Left kidney (tissue), 2 donors: ENCODE measurements around the gene AGAP2. TPM values are rescaled to one million over a fixed set of nuclear protein-coding genes. Genes with fewer than 3 reads are reported as not detected.

ENCODE experiments used
- DNase-seq: peaks from one replicate; pipeline ENCODE4 v3.0.0-alpha.2; 2013
- polyA plus RNA-seq: library from polyadenylated mRNA; unstranded; fragments of 120-200 nt; gene quantifications from one replicate; pipeline ENCODE4 v1.2.1, GENCODE V29; 2013; ENCODE audit not compliant: insufficient read length

AGAP2 gene
- polyA plus RNA-seq, 1 donor = 1.2 TPM

DNA sequence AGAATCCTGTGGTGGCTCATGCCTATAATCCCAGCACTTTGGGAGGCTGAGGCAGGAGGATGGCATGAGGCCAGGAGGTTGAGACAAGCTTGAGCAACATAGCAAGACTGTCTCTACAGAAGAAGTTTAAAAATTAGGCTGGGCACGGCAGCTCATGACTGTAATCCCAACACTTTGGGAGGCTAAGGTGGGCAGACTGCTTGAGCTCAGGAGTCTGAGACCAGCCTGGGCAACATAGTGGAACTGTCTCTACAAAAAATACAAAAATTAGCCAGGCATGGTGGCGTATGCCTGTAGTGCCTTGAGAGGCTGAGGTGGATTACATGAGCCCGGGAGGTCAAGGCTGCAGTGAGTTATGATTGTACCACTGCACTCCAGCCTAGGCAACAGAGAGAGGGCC lies 29.3 kb upstream of the AGAP2 start:
- DNase-seq = no peak

DNA sequence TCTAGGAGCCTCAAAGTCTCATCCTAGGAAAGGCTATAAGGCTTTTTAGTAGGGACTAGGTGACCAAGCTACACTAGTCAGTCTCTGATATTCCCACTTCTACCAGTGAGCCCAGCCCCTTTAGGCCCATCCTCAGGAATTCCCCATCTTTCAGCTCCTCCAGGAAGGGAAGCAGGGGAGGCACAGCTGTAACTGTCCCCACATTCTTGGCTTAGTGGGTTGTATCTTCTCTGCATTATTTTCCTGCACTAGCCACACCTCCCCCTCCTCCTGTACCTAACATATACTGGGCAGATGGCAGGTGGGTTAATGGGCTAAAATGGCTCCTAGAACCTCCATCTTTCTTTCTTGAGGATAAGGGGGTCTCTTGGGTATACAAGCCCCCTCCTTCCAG lies 28.8 kb upstream of the AGAP2 start:
- no peak for DNase-seq

DNA sequence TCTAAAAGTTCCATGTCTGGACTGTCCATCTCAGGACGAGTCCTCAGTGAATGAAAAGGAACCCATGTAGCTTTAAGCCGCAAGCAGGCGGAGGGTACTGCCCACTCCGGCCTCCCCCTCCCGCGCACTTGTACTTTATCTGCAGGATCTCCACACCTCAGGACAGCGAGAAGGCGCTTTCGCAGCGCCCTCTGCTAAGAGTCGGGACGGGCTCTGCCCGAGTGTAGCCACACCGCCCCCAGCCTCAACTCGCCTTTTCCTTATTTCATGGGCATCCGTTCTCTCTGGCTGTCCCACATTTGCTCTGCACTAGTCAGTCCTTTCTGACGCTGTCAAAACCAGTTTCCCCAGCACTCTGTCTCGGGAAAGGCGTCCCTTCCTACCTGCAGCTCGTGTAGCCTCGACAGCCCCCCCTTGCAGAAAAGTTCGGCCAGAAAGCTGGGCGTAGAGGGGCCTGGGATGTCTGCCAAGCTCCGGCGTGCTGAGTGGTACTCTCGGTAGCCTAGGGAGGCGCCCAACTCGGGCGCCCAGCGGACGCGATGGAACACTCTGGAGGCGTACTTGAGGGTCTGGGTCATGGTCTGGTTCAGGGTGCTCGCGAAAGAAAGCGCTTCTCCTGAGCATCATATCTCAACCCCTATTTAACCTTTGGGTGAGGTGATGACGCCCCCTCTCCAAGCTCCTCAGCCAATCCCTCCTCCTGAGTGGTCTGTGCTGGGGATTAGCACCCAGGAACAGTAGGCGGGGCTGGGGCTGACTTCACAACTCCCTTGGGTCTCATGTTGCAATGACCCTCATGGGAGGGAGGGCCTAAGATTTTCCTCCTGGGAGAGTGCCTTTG lies 28.1 kb upstream of the AGAP2 start, which contains the start of gene CYP27B1:
CYP27B1 (minus strand) TSS at position 615 of the 841 bp plus-strand sequence; CDS start at position 578, 37 bp downstream.
- no peak for DNase-seq

DNA sequence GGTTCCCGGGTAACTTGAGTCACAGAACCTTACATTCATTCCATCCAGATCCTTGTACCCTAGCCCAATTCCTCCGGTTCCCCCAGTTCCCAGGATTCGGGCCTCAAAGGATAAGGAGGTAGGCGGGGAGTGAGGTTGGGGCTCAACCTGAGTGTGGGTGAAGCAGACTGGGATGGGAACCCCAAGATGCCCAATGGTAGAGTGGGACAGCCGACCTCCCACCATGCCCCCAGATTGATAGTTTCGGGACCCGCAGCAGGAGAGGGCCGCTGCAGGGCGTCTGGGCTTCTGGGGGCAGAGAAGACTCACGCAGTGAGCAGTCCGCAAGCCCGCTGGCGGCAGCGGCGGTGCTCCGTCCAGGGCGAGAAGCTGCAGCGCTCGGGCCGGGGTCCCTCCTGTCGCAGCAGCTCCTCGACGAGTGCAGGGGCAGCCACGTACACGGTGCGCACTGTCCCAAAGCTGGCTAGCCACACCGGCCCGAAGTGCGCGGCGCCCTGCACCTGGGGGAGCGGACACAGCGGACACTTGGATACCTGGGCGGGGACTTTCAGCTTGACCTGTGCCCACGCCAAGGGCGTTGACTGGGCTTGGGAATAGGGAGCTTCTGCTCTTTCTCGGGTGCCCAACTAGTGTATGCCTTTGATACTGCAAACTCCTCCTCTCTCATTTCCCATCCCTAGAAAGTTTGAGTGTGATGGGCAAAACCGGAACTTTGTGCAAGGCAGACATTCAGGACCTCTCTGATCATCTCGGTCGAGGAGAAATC lies 27.3 kb upstream of the AGAP2 start:
- DNase-seq = no peak

DNA sequence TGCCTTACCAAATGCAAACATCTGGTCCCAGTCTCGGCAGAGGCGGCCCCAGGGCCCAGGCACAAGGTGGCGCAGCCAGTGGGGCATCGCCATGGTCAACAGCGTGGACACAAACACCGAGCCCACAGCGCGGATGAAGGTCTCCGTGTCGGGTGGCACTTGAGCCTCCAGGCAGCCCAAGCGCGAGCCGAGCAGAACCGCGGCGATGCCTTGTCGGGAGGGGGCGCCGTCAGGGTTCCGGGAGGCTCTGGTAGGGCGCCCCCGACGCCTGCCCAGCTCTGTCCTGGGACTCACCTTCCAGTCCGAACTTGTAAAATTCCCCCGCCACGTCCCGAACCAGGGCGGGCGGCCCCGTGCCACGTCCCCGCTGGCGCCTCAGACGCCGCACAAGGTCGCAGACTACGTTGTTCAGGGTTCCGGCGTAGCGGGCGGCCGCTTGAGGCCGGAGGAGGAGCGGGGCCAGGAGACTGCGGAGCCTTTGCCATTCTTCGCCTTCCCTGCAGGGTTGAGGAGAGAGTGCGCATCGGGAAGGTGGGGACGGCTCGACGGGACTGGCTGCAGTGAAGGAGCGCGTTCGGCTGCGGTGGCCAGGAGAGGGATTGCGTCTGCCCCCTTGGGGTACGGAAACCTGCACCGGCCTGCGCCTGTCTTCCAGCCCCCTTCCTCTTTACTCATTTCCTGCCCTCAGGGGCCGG lies 26.6 kb upstream of the AGAP2 start:
- DNase-seq = no peak

DNA sequence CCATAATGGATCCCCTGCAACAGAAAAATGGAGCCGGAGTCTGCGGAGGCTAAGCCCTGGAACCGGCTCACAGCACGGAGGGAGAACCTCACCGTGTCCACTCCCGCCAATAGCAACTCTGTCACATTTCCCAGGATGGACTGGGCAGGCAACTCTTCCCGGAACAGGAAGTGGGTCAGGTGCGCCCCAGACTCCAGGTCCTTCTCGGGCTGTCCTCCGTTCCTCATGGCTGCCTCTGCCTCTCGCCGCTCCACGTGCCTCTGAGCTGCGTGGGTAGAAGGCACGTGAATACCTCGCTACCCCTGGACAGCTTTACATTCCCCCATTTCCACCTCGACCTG lies 26.1 kb upstream of the AGAP2 start:
- no peak for DNase-seq

DNA sequence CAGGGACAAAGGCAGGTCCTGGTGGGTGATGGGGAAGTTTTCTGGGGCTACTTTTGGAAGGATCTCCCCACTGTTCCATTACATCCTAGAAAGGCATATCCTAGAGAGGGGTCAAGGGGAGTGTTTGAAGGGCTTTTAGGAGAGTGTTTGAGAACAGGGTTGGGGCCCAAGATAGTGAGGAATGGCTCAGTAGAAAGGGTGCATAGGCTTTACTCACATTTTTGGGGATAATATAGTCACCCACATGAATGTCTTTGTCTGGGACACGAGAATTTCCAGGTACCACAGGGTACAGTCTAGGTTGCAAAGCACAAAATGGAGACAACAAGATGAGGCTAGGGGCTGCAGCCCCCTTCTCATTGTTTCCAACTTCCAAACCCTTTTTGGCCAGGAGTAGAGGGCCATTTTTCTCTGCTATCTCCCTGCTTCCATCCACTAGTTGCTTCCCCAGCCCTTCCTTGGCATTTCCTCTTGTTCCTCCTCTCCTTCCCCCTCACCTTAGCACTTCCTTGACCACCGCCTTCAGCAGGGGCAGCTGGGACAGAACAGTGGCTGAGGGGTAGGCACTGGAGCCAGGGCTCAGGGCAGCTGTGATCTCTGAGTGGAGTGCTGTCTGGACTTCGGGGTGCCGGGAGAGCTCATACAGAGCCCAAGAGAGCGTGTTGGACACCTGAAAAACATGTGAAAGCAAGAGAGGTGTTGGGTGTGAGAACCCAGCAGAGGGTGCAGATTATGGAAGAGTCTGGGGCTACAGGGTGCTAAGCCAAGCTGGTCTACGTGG lies 25.5 kb upstream of the AGAP2 start:
- no peak for DNase-seq

DNA sequence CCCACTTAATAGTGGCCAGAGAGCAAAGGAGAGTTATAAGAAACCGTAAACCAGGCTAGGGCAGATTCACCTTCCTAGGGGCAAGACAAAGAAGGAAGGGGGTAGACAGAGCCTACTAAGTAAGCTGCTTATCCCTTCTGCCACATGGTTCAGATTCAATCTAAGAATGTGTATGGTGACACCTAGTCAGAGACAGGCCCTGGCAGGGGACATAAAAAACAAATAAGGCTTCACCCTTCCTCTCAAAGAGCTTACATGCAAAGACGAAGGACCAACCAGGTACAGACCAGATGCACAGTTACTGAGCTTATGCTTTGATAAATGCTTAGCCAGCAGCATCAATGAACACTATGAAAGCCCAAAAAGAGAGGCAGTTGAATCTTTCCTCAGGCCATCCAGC lies 23.9 kb upstream of the AGAP2 start:
- DNase-seq = no peak

DNA sequence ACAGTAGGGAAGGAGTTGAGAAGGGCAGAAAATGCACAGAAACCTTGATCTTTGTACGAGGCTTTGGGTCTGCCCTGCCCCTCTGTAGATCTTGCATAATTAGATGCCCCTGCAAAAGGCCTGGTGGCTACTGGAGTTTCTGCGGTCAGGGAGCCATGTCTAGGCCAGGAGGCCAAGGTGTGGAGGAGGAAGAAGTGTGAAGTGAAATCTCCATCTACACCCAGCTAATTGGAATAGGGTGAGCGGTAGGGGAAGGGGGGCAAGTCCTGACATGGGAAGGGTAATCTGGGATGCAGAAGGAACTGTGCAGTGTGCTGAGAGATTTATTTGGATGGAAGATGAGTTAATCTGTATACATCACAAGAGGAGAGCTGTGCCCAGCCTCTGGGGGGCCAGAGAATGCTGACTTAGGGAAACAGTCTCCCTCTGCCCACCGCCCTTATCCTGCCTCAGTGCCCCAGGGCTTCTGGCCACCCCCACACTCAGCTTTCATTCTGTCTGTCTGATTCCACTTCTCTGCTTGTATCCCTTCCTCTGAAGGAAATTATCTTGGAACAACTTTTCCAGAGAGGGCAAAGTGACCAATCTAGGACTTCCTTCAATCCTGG lies 23.0 kb upstream of the AGAP2 start:
- DNase-seq = no peak

DNA sequence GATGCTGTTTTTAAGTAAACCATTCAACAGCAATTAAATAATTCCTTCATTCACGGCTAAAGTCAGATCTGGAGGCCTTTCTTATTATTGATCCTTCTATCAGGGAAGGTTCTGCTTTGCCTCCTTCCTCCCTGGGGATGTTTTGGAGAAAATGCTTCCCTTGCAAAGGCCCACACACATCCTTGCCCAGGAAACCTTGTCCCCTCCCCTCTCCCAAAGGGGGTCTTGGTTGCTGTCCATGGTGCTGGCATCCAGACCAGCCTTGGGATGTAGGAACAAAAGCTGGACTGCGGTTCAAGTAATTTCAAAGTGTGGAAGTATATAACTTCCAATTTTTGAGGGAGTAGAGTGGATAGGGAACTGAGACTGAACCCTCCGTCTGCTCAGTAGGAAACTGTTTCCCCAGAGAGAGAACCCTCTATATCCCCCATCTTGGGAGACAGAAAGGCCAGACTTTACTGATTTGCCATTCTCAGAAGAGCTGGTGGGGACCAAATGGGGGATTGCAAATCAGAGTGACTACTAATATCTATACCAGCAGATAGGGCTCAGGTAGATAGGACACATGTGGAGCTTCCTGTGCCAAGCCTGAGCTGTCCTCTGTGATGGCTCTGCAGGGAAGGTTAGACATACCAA lies 21.9 kb upstream of the AGAP2 start:
- no peak for DNase-seq

DNA sequence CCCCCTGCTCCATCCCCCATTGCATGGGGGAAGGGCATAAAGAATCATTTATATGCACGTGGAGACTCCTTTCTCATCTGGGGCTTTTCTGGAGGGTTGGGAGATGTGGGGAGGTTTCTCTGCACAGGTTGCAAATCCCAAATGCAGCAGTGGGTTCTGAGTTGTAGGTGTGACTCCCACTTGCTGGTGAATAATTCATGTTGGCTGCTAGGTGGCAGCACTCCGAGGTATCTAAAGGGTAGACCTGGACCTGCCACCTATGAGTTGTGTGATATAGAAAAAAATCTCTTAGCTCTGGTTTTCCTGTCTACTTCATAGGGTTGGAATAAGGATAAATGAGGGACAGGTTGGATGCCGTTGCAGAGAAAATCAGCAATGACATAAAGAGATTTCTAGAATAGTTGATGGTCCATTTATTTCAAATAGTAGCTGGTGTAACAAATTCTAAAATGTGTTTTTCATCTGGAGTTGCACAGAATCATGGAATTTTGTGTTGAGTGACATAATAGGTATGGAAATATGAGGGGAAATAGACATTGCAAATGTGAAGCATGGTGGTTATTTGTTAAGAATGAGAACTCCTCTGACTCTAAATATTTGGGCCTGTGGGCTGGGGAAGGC lies 20.9 kb upstream of the AGAP2 start:
- DNase-seq = no peak

DNA sequence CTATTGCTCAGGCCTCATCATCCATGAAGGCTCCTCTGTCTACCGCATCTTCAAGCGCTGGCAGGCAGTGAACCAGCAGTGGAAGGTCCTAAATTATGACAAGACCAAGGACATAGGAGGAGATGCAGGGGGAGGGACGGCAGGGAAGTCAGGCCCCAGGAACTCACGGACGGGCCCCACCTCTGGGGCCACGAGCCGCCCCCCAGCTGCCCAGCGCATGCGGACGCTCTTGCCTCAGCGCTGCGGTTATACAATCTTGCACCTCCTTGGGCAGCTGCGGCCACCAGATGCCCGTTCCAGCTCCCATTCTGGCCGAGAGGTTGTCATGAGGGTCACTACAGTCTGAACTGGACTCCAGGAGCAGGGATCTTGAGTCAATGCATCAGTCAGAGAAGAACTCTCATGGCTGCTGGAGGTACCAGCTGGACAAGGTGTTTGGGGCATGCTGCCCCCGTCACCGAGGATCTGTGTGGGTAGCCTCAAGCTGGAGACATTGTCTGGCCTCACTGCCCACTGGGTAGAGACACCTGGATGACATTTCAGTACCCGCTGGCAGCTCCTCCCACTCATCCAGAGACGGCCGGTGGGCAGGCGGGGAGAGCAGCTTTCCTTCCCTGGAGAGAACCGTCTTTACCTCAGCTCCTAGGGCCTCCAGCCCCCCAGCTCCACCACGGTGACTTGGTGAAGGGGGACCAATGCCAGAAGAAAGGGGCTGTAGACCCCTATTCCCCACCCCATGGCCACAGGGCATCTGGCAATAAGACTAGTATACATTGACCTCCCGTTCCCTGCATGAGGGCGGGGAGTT lies 20.2 kb upstream of the AGAP2 start:
- DNase-seq = no peak

DNA sequence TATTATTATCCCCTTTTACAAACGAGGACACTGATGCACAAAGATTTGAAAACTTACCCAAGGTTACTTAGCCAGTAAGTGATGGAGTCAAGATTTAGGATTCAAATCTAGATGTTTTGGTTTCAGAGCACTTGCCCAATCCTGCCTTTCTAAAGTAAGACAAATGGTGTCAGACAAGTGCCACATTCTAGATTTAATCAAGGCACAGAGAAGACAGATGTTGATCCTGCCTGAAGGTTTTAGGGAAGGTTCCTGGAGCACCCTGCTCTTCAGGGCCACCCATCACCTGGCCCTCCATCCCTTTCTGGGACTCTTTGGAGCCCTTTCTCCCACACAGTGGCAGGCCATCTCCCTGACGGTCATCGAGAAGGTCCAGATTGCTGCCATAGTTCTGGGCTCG lies 19.2 kb upstream of the AGAP2 start:
- no peak for DNase-seq

DNA sequence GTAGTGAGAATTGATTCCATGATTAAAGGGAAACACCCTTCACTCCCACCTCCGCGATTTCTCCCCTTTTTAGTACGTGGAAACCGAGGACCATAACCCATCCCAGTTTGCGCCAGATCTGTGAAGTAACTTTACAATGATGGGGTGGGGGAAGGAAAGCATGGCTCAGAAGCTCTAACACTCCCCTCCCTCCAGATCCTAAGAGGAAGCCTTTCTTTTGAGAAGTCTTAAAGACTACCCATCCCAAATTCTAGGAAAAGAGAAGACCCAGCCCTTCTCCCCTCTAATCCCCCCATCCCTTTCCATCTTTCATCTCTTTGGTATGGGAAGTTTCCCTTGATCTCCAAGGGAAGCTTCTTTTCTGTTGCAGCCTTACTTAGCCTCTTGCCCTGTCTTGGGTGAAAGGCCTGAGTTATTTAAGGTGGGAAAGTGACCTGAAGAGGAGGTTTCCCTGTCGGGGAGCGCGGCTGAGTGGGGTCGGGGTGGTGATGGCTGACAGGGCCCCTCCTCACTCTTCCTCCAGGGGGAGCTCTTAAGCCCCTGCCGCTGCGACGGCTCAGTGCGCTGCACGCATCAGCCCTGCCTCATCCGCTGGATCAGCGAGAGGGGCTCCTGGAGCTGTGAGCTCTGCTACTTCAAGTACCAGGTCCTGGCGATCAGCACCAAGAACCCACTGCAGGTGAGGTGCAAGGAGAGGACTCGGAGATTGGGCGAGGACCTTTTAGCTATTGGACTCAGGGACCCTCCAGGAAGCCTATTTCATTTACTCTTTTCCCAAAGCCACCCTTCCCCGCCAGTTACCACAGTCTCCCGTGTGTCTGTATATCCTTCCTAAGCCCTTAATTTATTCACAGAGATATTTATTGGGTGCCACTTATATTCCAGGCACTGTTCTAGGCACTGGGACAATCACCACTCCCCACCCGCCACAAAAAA lies 18.1 kb upstream of the AGAP2 start:
- DNase-seq = no peak

DNA sequence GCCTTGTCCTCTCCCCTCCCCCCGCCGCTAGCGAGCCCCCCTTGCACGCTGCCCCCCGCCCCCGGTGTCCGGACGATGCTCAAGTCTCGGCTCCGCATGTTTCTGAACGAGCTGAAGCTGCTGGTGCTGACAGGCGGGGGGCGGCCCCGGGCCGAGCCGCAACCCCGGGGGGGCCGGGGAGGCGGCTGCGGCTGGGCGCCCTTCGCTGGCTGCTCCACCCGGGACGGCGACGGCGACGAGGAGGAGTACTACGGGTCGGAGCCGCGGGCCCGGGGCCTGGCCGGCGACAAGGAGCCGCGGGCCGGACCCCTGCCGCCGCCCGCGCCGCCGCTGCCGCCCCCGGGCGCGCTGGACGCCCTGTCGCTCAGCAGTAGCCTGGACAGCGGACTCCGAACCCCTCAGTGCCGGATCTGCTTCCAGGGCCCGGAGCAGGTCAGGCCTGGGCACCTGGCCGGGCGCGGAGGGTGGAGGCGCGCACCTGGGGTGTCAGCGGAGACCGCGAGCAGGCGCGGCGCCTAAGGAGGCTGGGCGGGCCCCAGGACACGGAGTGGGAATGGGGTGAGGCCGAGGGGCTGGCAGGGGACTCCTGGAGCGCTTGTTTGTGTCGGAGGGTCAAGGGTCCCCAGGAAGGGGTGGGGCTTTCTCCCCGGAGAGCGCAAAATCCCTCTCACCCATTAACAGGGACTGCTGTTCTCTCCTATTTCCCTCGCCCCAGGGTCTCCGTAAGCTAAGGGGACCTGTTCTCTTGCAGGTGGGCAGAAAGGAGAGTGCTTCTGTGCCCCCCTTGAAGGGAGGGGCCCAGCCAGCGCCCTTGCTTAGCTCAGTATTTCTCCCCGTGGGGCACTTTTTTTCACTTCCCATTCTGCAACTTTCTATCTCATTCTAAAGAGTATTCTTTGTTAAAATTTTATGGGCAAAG lies 17.2 kb upstream of the AGAP2 start:
- no peak for DNase-seq

DNA sequence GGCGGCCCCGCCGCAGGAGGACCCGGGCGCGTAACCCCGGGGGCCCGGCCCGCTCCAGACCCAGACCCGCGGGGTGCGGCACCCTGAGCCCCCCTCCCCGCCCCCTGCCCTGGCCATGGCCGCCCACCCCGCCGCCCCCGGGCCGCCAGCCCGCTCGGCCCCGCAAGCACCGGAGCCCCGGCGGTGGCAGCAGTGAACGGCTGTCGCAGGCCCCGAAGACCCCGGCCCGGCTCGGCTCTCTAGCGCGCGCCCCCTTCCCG lies 16.6 kb upstream of the AGAP2 start:
- no peak for DNase-seq

DNA sequence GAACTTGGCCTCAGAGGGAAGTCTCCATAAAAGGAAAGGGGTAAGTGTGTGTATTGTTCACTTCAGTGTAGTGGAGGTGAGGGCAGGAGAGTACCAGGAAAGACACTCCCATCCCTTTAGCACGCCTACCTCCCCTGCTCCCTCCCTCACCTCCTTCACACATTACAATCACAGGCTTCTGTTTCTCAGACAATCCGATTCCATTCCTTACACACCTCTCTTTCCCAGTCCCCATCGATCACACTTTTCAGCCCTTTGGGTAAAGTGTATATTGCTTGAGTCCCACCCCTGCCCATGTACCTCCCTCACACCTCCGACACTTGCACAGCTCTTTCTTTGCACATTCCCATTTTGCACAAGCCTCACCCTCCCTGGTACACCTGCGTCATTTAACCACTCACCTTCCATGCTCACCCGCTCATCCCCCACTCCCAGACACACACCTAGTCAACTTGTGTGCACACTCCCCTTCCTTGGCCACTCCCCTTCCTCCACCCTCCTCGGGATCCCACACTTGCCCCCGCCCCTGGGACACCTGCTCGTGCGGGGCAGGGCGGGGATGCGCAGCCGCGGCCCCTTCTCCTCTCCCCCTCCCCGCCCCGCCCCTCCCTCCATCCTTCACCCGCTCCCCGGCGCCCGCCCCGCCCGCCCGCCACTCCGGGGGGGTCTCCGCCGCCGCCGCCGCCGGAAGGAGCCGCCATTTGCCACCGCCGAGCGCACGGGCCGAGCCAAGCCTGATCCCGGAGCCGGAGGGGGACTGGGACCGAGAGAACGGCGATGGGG lies 16.1 kb upstream of the AGAP2 start, which contains the start of gene MARCHF9:
MARCHF9 (plus strand) TSS at position 693 of the 783 bp plus-strand sequence. CDS start 426 bp downstream, outside the sequence.
- DNase-seq = no peak
